H1 (cell line): ENCODE measurements around the gene HORMAD2. TPM values are rescaled to one million over a fixed set of nuclear protein-coding genes. Genes with fewer than 3 reads are reported as not detected.
"Not testable (repeated sequence)": the region's sequence is repeated elsewhere in the genome, so short reads cannot be mapped to it uniquely, and the experiment has no call there.

Source experiments
- CTCF ChIA-PET: fragments of 300-600 bp; sonication (Branson Sonifier 250); formaldehyde crosslinking; loops from one replicate; lab custom pipeline; 2021; ENCODE audit not compliant: partially characterized antibody; lab: Charles Lee
- POLR2A ChIA-PET: fragments of 300-600 bp; sonication (Branson Sonifier 250); formaldehyde crosslinking; loops from one replicate; lab custom pipeline; 2021; ENCODE audit warnings: inconsistent platforms; ENCODE audit not compliant: partially characterized antibody; lab: Charles Lee
- DNase-seq, 2 experiments: peaks; one replicate each; pipeline versions ENCODE4 v3.0.0 to v3.0.0-alpha.2; 2010 to 2022; ENCODE audit warnings: low spot score in 2 of 2, low read depth in 1 of 2, mixed read lengths in 1 of 2
- FAIRE-seq: peaks from 2 replicates; lab custom pipeline; 2011; peaks lifted over from hg19 to GRCh38; lab: Jason Lieb, UNC
- H2AFZ ChIP-seq: 2 replicates; pipeline ENCODE4 v1.8.1; 2012; ENCODE audit warnings: low read length, inconsistent platforms
- H2AK5ac ChIP-seq: 2 replicates; pipeline ENCODE4 v1.6.1; 2013; ENCODE audit warnings: low read depth, low read length
- H2BK120ac ChIP-seq: replicated peaks from 2 replicates; pipeline ENCODE3; 2013; ENCODE audit warnings: low read depth, low read length, inconsistent platforms
- H2BK12ac ChIP-seq: 2 replicates; pipeline ENCODE4 v1.6.1; 2013; ENCODE audit warnings: low read depth, low read length
- H2BK15ac ChIP-seq: 2 replicates; pipeline ENCODE4 v1.6.1; 2013; ENCODE audit warnings: low read length
- H2BK20ac ChIP-seq: 2 replicates; pipeline ENCODE4 v1.6.1; 2013; ENCODE audit warnings: low read length
- H2BK5ac ChIP-seq: 2 replicates; pipeline ENCODE4 v1.6.1; 2013; ENCODE audit warnings: low read depth, low read length
- H3K14ac ChIP-seq: 2 replicates; pipeline ENCODE4 v1.6.1; 2013; ENCODE audit warnings: inconsistent platforms; ENCODE audit not compliant: insufficient read length
- H3K18ac ChIP-seq: 2 replicates; pipeline ENCODE4 v1.6.1; 2013; ENCODE audit warnings: low read length; ENCODE audit errors: extremely low read depth
- H3K23ac ChIP-seq: 2 replicates; pipeline ENCODE4 v1.6.1; 2013; ENCODE audit warnings: inconsistent platforms; ENCODE audit not compliant: insufficient read length
- H3K23me2 ChIP-seq: 2 replicates; pipeline ENCODE4 v1.6.1; 2013; ENCODE audit warnings: low read depth, low read length
- H3K27ac ChIP-seq: 2 replicates; pipeline ENCODE4 v1.6.1; 2011; ENCODE audit warnings: low read depth, low read length, inconsistent platforms
- H3K27me3 ChIP-seq, 4 experiments: replicated peaks in 1 of 4; 1 replicate in 1 of 4; 2 replicates in 3 of 4; pipeline versions ENCODE4 v1.6.1 to v1.8.1; 2011 to 2013; ENCODE audit warnings: low read length in 3 of 4, mild to moderate bottlenecking in 3 of 4, inconsistent platforms in 2 of 4, mixed read lengths in 2 of 4, moderate library complexity in 1 of 4; ENCODE audit not compliant: control insufficient read depth in 3 of 4, insufficient read depth in 3 of 4; ENCODE audit errors: extremely low read depth in 1 of 4
- H3K36me3 ChIP-seq, 4 experiments: 2 replicates each; pipeline versions ENCODE4 v1.6.1 to v1.8.1; 2011 to 2013; ENCODE audit warnings: mild to moderate bottlenecking in 4 of 4, low read length in 3 of 4, moderate library complexity in 2 of 4, control low read depth in 1 of 4, inconsistent platforms in 1 of 4; ENCODE audit not compliant: insufficient read depth in 4 of 4, control insufficient read depth in 2 of 4
- H3K4ac ChIP-seq: replicated peaks from 2 replicates; pipeline ENCODE3; 2013; ENCODE audit warnings: low read length, low read depth, mixed read lengths, inconsistent platforms; ENCODE audit not compliant: insufficient read length
- H3K4me1 ChIP-seq, 4 experiments: replicated peaks in 1 of 4; 1 replicate in 1 of 4; 2 replicates in 3 of 4; pipeline versions ENCODE4 v1.6.1 to v1.8.1; 2011 to 2013; ENCODE audit warnings: low read length in 3 of 4, inconsistent platforms in 2 of 4, mixed read lengths in 1 of 4; ENCODE audit not compliant: insufficient read depth in 4 of 4, control insufficient read depth in 3 of 4
- H3K4me2 ChIP-seq, 2 experiments: 2 replicates each; pipeline versions ENCODE4 v1.6.1 to v1.8.1; 2011 to 2013; ENCODE audit warnings: low read depth in 2 of 2, low read length in 2 of 2, control low read depth in 1 of 2, inconsistent platforms in 1 of 2, mild to moderate bottlenecking in 1 of 2; ENCODE audit not compliant: insufficient read depth in 1 of 2
- H3K4me3 ChIP-seq, 4 experiments: fragments of 200-600, 300-600 bp in 1 of 4; sonication (generic), shearing (Covaris generic), sonication (Bioruptor Twin) in 1 of 4; 2 replicates each; pipeline versions ENCODE4 v1.5.1 to v1.8.1; 2011 to 2016; ENCODE audit warnings: low read length in 4 of 4, low read depth in 3 of 4, control low read depth in 2 of 4, inconsistent platforms in 2 of 4, mild to moderate bottlenecking in 2 of 4, mixed read lengths in 1 of 4, moderate library complexity in 1 of 4; ENCODE audit not compliant: insufficient read depth in 2 of 4; ENCODE audit errors: extremely low read depth in 1 of 4
- H3K56ac ChIP-seq: replicated peaks from 2 replicates; pipeline ENCODE3; 2013; ENCODE audit warnings: low read depth, mild to moderate bottlenecking, mixed read lengths, low read length, inconsistent platforms; ENCODE audit not compliant: insufficient read length
- H3K79me1 ChIP-seq: 2 replicates; pipeline ENCODE4 v1.6.1; 2013; ENCODE audit warnings: low read depth, low read length, control low read depth
- H3K79me2 ChIP-seq, 2 experiments: 2 replicates each; pipeline versions ENCODE4 v1.6.1 to v1.8.1; 2012 to 2013; ENCODE audit warnings: low read length in 2 of 2, mild to moderate bottlenecking in 2 of 2, inconsistent platforms in 1 of 2; ENCODE audit not compliant: insufficient read depth in 2 of 2, control insufficient read depth in 1 of 2
- H3K9ac ChIP-seq, 4 experiments: replicated peaks in 1 of 4; 1 replicate in 1 of 4; 2 replicates in 3 of 4; pipeline versions ENCODE4 v1.6.1 to v1.8.1; 2011 to 2013; ENCODE audit warnings: low read depth in 3 of 4, low read length in 3 of 4, control low read depth in 2 of 4, mild to moderate bottlenecking in 2 of 4, moderate library complexity in 2 of 4, inconsistent platforms in 1 of 4; ENCODE audit errors: extremely low read depth in 1 of 4
- H3K9me3 ChIP-seq, 2 experiments: 2 replicates each; pipeline versions ENCODE4 v1.6.1 to v1.8.1; 2012 to 2013; ENCODE audit warnings: mild to moderate bottlenecking in 2 of 2, moderate library complexity in 2 of 2, control low read depth in 1 of 2, inconsistent platforms in 1 of 2, low read depth in 1 of 2, low read length in 1 of 2, mixed read lengths in 1 of 2; ENCODE audit not compliant: insufficient read depth in 2 of 2
- H4K20me1 ChIP-seq, 2 experiments: replicated peaks in 1 of 2; 2 replicates each; pipeline versions ENCODE3 to v1.8.1; 2011 to 2013; ENCODE audit warnings: inconsistent platforms in 2 of 2, low read length in 2 of 2, mild to moderate bottlenecking in 1 of 2; ENCODE audit not compliant: insufficient read depth in 2 of 2, control insufficient read depth in 1 of 2
- H4K5ac ChIP-seq: 2 replicates; pipeline ENCODE4 v1.6.1; 2013; ENCODE audit warnings: low read length, low read depth, mixed read lengths, inconsistent platforms; ENCODE audit not compliant: insufficient read length
- H4K8ac ChIP-seq: 2 replicates; pipeline ENCODE4 v1.8.0; 2013; ENCODE audit warnings: mild to moderate bottlenecking, moderate library complexity, low read length, inconsistent platforms; ENCODE audit not compliant: insufficient read depth; ENCODE audit errors: extremely low read depth
- H4K91ac ChIP-seq: replicated peaks from 2 replicates; pipeline ENCODE3; 2013; ENCODE audit warnings: low read length, mixed read lengths, inconsistent platforms; ENCODE audit not compliant: insufficient read length
- CBX8 ChIP-seq: fragments of 300-800, 300-1000 bp; sonication (generic); IDR thresholded peaks from 2 replicates; pipeline ENCODE4 v1.7.1; 2016; ENCODE audit warnings: low read depth, low read length, borderline replicate concordance
- MAFK ChIP-seq: IDR thresholded peaks from 2 replicates; pipeline ENCODE4 v1.6.1; 2012; ENCODE audit warnings: low read depth, mild to moderate bottlenecking, improper control_type of control experiment, low read length
- SIN3A ChIP-seq, 2 experiments: IDR thresholded peaks in 1 of 2; conservative IDR thresholded peaks in 1 of 2; 2 replicates each; pipeline ENCODE4 v1.6.1; 2011 to 2012; ENCODE audit warnings: low read length in 2 of 2, improper control_type of control experiment in 1 of 2, low read depth in 1 of 2, mild to moderate bottlenecking in 1 of 2
- SP1 ChIP-seq: IDR thresholded peaks from 2 replicates; pipeline ENCODE4 v1.6.1; 2011; ENCODE audit warnings: low read depth, low read length
- whole genome bisulfite sequencing, 2 experiments: shearing (Covaris generic) in 1 of 2; methylation state at CpG; one replicate each; pipeline versions ENCODE4 v1.1.6 to v1.1.7; 2013 to 2015; ENCODE audit warnings: low lambda C conversion rate in 2 of 2, mixed read lengths in 2 of 2, inconsistent platforms in 1 of 2, low coverage in 1 of 2, missing lambda C conversion rate in 1 of 2; ENCODE audit not compliant: insufficient replicate concordance in 2 of 2, insufficient coverage in 1 of 2, insufficient read length in 1 of 2; ENCODE audit errors: extremely low coverage in 1 of 2, missing lambda C conversion rate in 1 of 2; 5-methylcytosine and 5-hydroxymethylcytosine counted together
- polyA plus RNA-seq, 7 experiments: library from polyadenylated mRNA; depleted of rRNA in 3 of 7; stranded (reverse) in 5 of 7; unstranded in 2 of 7; fragments of >200 nt in 5 of 7; fragments of 200-250 nt in 2 of 7; gene quantifications; 1 replicate in 5 of 7; 2 replicates in 1 of 7; 4 replicates in 1 of 7; pipeline versions ENCODE4 v1.2.1 to v1.2.3, GENCODE V29; 2011 to 2013; ENCODE audit warnings: missing spikeins in 2 of 7, mixed read lengths in 2 of 7
- total RNA-seq: library from RNA; stranded (reverse); fragmentation: NEBNext Ultra II Directional; extraction: Animal tissue kit (Norgen Biotek cat#: 25700); gene quantifications from 2 replicates; pipeline ENCODE4 v1.2.1, GENCODE V29; 2021

Gene HORMAD2
- total and polyA plus RNA-seq, 2 of the 8 experiments (the other 6 are each of a cell fraction or from before 2014, with no cell fraction given), result 0.03 TPM; not detected in 1

DNA sequence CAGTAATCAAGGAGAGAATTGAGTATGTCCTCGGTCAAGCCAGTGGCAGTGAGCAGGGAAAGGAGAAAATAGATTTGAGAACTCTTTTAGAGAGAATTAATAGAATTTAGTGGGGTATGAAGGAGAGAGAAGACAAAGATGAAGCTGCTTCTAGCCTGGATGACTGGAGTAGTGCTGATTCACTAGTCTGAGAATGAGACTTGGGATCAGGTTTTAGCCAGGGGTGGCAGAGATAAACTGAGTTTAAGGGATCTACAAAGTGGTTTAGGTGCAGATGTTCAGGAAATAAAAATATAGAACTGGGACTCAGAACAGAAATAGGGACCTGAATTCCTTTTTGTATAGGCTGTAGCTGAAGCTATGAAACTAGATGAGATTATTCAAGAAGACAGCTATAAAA is 17.6 kb downstream of the HORMAD2 start (continued):
- no peak for TF ChIP-seq SP1
- TF ChIP-seq CBX8, result no peak
- TF ChIP-seq SIN3A (conservative IDR thresholded peaks at IDR 0.05 in 1 of 2, IDR thresholded peaks at IDR 0.05 in 1 of 2; ENCODE audit: low read depth in 1 of 2, low read length in 2 of 2), result no peak
- no peak for TF ChIP-seq MAFK

GRCh38 chr22:30100770-30101169 is 20.5 kb downstream of the HORMAD2 start:
- H3K27ac ChIP-seq, H4K5ac ChIP-seq, H3K4ac ChIP-seq, H3K4me3 ChIP-seq, H2AK5ac ChIP-seq, H3K14ac ChIP-seq, FAIRE-seq, H2BK20ac ChIP-seq, H3K9me3 ChIP-seq, POLR2A ChIA-PET, H2BK15ac ChIP-seq, H3K4me2 ChIP-seq, H3K79me1 ChIP-seq, H4K8ac ChIP-seq, H3K56ac ChIP-seq, DNase-seq, H4K91ac ChIP-seq, H3K4me1 ChIP-seq, H3K79me2 ChIP-seq, H2BK12ac ChIP-seq, H3K23ac ChIP-seq, H3K9ac ChIP-seq, H4K20me1 ChIP-seq, H2BK5ac ChIP-seq, H3K23me2 ChIP-seq, H3K36me3 ChIP-seq, H2AFZ ChIP-seq, CTCF ChIA-PET, H3K27me3 ChIP-seq, H3K18ac ChIP-seq, H2BK120ac ChIP-seq: not testable (repeated sequence)
- 93% methylated on average over 2 of the region's 2 CpGs; no CpG with 5 or more reads in 1 of the 2 experiments for WGBS, 2 experiments
